Effector memory CD4-positive, alpha-beta T cell (primary cell): ENCODE measurements around the gene CD6.

Source experiments
- DNase-seq, 3 donors: peaks; one replicate each; pipeline ENCODE4 v3.0.0-alpha.2; 2020
- H3K27ac ChIP-seq: 2 replicates; pipeline ENCODE4 v1.7.0; 2013; ENCODE audit warnings: mild to moderate bottlenecking, low read length, moderate library complexity; ENCODE audit not compliant: insufficient read depth, poor library complexity, severe bottlenecking
- H3K27me3 ChIP-seq: replicated peaks from 2 replicates; pipeline ENCODE4 v1.7.0; 2013; ENCODE audit warnings: mild to moderate bottlenecking, low read length; ENCODE audit not compliant: insufficient read depth, control insufficient read depth, poor library complexity, severe bottlenecking
- H3K36me3 ChIP-seq: 2 replicates; pipeline ENCODE4 v1.7.0; 2013; ENCODE audit warnings: mild to moderate bottlenecking, low read length, moderate library complexity; ENCODE audit not compliant: control insufficient read depth, insufficient read depth
- H3K4me1 ChIP-seq: 2 replicates; pipeline ENCODE4 v1.7.0; 2013; ENCODE audit warnings: low read length, mild to moderate bottlenecking; ENCODE audit not compliant: control insufficient read depth, insufficient read depth, poor library complexity, severe bottlenecking
- H3K4me3 ChIP-seq: 2 replicates; pipeline ENCODE4 v1.7.0; 2013; ENCODE audit warnings: low read length, low read depth, mild to moderate bottlenecking; ENCODE audit not compliant: insufficient read depth, poor library complexity, severe bottlenecking
- H3K9me3 ChIP-seq: 2 replicates; pipeline ENCODE4 v1.7.0; 2013; ENCODE audit warnings: mild to moderate bottlenecking, low read length, moderate library complexity; ENCODE audit not compliant: control insufficient read depth

CD6 gene

DNA sequence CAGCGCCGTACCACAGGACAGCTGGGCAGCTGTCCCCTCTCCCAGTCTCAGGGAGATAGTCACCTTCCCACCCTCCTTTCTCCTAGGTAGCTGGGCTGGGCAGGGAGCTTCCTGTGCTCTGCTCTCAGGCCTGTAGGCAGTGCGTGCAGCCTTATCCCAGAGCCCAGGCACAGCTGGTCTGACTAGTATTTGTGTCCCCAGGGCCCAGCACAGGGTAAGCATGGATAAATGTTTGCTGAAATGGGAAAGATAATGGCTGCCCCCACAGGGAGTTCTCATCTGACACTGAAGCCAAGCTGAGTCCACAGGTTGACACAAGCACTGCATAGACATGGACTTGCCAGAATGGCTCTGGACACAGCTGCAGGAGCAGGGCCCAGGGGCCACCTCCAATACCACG lies 29.3 kb upstream of the CD6 start:
- H3K27ac ChIP-seq, result no peak overlapping the region

DNA sequence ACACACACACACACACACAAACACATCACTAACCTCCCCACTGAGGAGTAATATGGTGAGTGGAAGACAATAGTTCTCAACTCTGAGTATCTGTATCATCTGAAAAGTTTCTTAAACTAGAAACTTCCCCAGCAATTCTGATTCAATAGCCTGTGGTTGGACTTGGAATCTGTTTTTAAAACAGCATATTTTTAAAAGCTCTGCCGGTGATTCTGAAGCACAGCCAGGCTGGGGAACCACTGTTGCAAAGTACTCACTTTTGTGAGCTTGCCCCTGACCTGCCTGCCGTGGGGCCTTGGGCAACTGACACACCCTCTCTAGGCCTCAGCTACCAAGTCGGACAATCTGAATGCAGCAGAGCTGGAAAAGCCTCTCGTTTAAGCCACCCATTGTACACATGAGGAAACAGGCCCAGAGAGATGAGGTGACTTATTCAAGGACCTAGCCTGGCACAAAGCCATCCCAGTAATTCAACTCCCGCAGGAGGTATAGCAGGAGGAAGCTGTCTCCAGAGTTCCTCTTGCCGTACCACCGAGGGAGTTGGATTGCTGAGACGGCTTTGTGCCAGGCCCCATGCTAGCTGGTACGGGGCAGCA lies 28.4 kb upstream of the CD6 start:
- Histone ChIP-seq H3K36me3 (no peaks in the 10 kb centered on the region), H3K27me3 (no peaks in the 10 kb centered on the region), H3K4me3 (no peak overlapping the region)

More for the DNA sequence above, 29.3 kb upstream of the CD6 start:
- no peaks in the 10 kb centered on the region for H3K27me3 ChIP-seq
- H3K9me3 ChIP-seq, result no peaks in the 10 kb centered on the region
- H3K36me3 ChIP-seq, result no peaks in the 10 kb centered on the region
- no peak for DNase-seq
- no peak overlapping the region for H3K4me3 ChIP-seq
- no peaks in the 10 kb centered on the region for H3K4me1 ChIP-seq

DNA sequence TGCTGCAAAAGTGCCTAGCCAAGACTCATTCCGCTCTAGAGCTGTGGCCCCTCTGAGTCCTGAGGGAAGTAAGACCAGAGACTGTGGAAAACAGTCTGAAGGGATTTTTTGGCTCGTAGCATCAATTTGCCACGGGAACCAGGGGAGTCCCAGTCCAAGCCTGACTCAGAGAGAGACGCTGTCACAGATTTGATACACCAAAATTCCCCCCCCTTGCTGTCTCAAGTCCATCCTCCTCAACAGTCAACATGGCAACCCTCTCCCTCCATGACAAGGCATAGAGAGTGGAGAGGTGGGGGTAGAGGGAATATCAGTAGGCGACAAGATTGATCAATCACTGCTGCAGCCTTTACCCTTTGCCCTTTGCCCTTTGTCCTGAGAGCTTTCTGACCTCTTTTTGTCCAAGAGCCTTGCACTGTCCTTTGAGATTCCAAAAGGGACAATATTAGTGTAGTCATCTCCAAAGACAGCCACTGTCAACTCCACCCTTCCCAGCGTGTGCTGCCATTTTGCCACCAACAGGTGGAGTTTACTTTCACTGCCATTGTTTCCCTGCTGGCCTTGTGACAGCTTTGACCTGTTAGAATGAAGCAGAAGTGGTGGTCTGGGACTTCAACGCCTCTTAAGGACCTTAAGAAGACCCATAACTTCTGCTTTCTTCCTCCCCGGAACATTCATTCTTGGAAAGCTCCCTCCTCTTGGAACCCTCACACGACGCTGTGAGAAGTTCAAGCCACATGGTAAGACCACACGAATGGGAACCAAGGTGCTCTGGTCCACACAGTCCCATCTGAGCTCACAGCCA lies 26.8 kb upstream of the CD6 start:
- H3K4me1 ChIP-seq, result no peaks in the 10 kb centered on the region
- H3K27me3 ChIP-seq, result no peaks in the 10 kb centered on the region
- H3K4me3 ChIP-seq, result no peak overlapping the region
- no peak for DNase-seq
- H3K36me3 ChIP-seq, result no peaks in the 10 kb centered on the region
- no peak overlapping the region for H3K27ac ChIP-seq
- H3K9me3 ChIP-seq, result no peaks in the 10 kb centered on the region

More for the DNA sequence above, 28.4 kb upstream of the CD6 start:
- Histone ChIP-seq H3K27ac (no peak overlapping the region), H3K4me1 (no peaks in the 10 kb centered on the region), H3K9me3 (no peaks in the 10 kb centered on the region)
- no peak for DNase-seq

DNA sequence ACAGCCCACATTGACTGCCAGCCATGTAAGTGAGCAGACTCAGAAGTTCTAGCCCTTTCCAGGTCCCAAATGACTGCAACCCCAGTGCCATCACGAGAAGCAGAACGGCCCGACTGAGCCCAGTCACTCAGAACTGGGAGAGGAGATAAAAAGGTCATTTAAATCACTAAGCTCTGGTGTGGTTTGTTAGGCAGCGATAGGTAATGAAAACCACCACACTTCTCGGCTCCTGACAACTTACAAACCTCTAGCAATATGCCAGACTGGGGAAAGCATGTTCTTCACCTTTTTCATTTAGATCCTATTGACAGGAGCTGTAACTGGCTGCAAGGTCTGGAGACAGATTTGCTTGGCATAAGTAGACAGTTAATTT lies 26.2 kb upstream of the CD6 start:
- no peak for DNase-seq
- Histone ChIP-seq H3K27me3 (no peaks in the 10 kb centered on the region), H3K4me1 (no peaks in the 10 kb centered on the region), H3K27ac (no peak overlapping the region), H3K4me3 (no peak overlapping the region), H3K9me3 (no peaks in the 10 kb centered on the region), H3K36me3 (no peaks in the 10 kb centered on the region)

DNA sequence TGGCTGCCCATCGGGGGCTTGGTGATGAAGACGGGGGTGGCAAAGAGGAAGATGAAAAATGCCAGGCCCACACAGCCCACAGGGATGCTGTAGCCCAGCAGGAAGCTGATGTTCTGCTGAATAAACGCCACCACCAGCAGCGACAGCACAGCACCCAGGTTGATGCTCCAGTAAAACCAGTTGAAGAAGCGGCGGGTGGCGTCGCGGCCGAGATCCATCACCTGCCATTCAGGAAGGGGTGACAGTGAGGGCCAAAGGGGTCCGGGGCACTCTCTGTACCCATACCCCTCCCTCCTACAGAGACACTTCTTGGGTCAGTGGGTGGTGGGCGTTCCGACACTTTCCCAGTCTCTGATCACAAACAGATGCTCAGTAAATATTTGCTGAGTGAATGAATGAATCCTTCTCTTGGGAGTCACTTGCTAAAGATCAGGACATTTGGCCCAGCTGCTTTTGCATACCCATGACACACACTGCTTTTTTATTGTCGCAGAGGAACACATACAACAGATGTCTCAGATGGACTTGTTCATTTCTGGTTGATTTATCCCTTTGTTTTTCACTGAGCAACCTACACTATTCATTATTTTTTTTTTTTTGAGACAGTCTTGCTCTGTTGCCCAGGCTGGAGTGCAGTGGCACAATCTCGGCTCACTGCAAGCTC lies 24.7 kb upstream of the CD6 start:
- DNase-seq, result no peak
- Histone ChIP-seq H3K4me3 (no peak overlapping the region), H3K27ac (no peak overlapping the region), H3K27me3 (peaks cover 4% of the 10 kb centered on the region), H3K9me3 (no peaks in the 10 kb centered on the region), H3K4me1 (peaks cover 8% of the 10 kb centered on the region), H3K36me3 (no peaks in the 10 kb centered on the region)

DNA sequence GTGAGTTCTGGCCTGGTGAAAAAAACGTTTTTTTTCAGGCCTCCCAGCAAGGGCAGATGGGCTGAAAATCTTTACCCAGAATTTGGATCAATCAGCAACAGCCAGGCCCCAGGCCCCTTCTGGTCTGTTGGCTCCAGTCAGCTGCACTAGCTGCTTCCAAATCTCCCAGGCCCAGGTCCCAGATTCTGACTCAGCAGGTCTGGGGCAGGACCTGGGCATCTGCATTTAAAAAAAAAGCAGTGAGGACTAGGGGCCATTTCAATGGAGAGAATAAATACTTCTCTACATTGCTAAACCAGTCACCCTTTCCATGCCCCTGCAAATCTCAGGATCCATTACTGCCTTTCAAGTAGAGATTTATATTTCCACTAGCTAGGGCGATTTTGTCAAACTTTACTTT lies 23.8 kb upstream of the CD6 start:
- no peak for DNase-seq
- Histone ChIP-seq H3K27me3 (peaks cover 14% of the 10 kb centered on the region), H3K36me3 (no peaks in the 10 kb centered on the region), H3K4me3 (no peak overlapping the region), H3K27ac (no peak overlapping the region), H3K4me1 (peaks cover 16% of the 10 kb centered on the region), H3K9me3 (no peaks in the 10 kb centered on the region)

DNA sequence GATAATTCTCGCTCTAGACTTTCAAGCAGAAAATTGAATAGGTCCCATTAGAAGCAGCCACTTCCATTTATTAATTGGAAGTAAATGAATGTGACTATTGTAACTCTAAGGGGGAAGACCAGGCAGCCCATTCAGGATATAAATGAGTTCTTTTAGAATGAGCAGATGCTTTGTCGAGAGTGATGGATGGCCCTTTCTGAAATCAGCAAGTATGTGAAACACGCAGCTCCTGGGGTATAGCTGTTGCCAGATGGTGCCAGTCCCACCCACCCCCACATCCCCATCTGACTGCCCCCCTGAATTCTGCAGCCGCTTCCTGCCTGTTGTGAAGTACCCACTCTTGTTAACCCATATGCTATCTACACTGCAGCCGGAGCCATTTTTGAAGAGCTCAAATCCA lies 23.2 kb upstream of the CD6 start:
- Histone ChIP-seq H3K27me3 (peaks cover 14% of the 10 kb centered on the region), H3K9me3 (no peaks in the 10 kb centered on the region), H3K4me1 (peaks cover 18% of the 10 kb centered on the region), H3K36me3 (no peaks in the 10 kb centered on the region), H3K4me3 (no peak overlapping the region), H3K27ac (no peak overlapping the region)
- no peak for DNase-seq

DNA sequence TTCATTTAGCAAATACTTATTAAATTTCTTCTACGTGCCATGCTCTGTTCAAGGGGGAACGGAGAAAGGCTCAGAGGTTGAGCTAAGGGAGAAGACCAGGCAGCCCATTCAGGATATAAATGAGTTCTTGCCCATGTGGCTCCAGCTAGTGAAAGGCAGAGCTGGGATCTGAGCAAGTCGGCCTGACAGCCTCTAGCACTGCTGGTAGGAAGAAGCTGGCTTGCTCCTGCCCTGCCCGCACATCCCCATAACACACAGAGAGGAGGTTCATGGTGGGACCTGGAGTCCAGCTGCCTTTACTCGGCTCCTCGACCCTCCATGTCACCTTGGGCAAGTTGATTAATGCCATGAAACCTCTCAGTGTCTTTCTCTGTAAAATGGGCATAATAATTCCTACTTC lies 21.5 kb upstream of the CD6 start:
- H3K4me1 ChIP-seq, result peaks cover 18% of the 10 kb centered on the region
- no peak for DNase-seq
- H3K36me3 ChIP-seq, result no peaks in the 10 kb centered on the region
- peaks cover 14% of the 10 kb centered on the region for H3K27me3 ChIP-seq
- H3K4me3 ChIP-seq, result no peak overlapping the region
- no peaks in the 10 kb centered on the region for H3K9me3 ChIP-seq
- H3K27ac ChIP-seq, result no peak overlapping the region

DNA sequence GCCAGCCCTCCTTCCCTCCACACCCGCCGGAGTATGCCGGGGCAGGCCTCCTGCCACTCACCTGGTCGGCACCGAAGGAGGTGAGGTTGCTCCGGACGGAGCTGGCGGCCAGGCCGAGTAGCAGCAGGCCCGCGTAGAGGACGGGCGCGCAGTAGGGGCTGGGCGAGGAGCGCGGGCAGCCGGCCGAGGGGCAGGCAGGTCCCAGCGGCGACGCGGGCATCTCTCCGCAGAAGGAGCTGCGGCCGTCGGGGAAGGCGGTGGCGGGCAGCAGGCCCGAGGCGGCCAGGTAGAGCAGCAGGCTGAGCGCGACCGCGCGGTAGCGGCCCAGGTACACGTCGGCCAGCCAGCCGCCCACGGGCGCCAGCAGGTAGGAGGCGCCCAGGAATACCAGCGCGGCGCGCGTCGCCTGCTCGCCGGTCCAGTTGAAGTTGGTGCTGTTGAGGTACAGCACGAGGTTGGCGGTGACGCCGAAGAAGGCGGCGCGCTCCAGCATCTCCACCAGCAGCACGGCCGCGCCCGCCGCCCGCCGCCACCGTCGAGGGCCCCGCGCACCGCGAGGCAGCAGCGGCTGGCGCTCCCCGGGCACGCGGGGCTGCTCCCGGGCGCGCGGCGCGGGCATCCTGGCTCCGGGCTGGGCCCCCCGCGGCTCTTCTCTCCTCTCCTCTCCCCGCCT lies 20.4 kb upstream of the CD6 start:
- Histone ChIP-seq H3K4me3 (no peak overlapping the region), H3K4me1 (peaks cover 18% of the 10 kb centered on the region), H3K27me3 (peaks cover 14% of the 10 kb centered on the region), H3K9me3 (no peaks in the 10 kb centered on the region), H3K36me3 (no peaks in the 10 kb centered on the region), H3K27ac (no peak overlapping the region)
- no peak for DNase-seq

DNA sequence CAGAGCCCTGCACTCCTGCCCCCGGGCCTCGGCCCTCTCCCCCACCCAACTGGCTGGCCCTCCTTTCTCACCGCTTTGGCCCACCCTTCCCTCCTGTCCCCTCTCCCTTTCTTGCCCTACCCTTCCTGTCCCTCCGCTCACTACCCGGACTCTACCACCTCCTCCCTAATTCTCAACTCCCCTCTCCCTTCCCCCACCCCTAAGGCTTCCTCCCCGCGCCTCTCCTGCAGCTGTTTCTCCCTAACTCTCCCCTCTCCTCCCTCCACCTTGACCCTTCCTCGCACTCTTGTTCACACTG lies 19.9 kb upstream of the CD6 start:
- peaks cover 14% of the 10 kb centered on the region for H3K27me3 ChIP-seq
- no peak overlapping the region for H3K27ac ChIP-seq
- no peaks in the 10 kb centered on the region for H3K36me3 ChIP-seq
- peaks cover 18% of the 10 kb centered on the region for H3K4me1 ChIP-seq
- H3K9me3 ChIP-seq, result no peaks in the 10 kb centered on the region
- H3K4me3 ChIP-seq, result no peak overlapping the region
- no peak for DNase-seq
